HG02610 (cell line): Measurements from ENCODE around the gene PYDC2.
"Not testable (repeated sequence)": the region's sequence is repeated elsewhere in the genome, so short reads cannot be mapped to it uniquely, and the experiment has no call there.

ENCODE experiments used
- ATAC-seq: cut with Tn5 transposase; IDR thresholded peaks from one replicate; pipeline ENCODE4 v1.9.1; 2021; ENCODE audit warnings: mild to moderate bottlenecking, moderate library complexity; ENCODE audit not compliant: unreplicated experiment

Gene PYDC2

DNA sequence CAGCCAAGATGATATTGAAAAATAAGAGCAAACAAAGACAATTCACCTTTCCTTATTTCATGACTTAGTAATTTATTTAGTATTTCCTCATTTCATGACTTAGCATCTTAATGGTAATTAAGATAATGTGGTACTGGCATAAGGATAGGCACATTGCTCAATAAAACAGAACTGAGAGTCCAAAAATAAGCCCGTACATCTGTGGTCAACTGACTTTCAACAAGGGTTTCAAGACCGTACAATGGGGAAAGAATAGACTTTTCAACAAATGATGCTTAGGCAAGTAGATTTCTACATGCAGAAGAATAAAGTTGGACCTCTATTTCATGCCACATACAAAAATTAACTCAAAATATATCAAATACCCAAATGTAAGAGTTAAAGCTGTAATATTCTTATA, 603 bp upstream of the PYDC2 start:
- ATAC-seq: no peak

DNA sequence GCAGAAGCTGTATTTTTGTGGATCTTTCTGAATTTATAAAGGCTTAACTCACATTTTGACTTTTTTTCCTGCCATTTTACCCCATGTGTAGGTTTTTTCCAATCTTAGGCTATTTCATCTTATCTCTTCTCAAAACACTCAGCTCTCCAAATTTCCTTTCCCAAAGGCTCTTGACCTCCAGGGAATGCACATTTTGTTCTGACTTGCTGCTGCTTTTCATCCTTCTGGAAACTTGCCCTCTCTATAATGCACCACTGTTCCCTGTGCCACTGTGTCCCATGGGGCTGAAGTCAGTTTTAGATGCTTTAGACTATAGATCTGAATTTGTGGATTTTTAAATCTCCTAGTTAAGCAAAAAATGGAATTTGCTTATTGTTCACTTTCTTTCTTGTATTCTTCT, 9.1 kb downstream of the PYDC2 start:
- ATAC-seq: no peak

DNA sequence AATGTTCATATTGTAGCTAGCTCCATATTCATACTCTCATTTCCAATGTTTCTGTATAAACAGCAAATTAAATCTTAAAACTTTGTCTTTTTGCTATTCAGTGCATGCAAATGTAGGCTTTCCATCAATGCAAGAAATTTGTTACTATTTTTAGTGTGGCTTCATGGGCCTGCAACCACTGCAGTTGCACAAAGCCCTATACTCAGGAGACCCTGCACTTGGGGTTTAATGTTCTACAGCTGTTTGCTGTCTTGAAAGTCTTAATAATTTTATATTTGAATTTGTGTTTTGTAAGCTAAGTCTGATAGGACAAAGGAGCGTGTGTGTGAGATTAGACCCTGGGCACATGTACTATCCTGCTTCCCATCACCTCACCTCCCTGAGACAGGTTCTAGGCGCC, 9.6 kb downstream of the PYDC2 start:
- ATAC-seq: no peak

DNA sequence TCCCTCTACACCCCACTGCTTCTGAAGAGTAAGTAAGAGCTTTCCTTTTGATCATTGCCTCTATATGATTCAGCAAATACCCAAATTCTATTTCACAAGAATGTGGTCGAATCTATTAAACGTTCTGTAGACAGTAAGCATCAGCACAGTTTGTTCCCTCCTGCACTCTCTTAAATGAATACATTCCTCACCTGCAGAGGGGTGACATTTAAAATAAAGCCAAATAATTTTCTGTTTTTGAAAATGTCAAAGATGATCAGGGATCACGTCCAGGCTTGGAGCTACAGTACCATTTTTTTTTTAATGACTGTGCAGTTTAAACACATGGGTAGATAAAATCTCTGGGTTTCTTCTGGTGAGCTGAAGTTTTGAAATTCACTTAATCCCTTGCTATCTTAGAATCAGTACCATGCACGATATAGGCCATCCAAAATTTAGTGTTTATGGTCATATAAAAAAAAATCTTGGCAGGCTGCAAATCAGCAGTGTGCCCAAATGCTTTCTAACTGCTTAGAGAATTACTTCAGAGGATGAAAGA, 12.8 kb downstream of the PYDC2 start:
- ATAC-seq: no peak

DNA sequence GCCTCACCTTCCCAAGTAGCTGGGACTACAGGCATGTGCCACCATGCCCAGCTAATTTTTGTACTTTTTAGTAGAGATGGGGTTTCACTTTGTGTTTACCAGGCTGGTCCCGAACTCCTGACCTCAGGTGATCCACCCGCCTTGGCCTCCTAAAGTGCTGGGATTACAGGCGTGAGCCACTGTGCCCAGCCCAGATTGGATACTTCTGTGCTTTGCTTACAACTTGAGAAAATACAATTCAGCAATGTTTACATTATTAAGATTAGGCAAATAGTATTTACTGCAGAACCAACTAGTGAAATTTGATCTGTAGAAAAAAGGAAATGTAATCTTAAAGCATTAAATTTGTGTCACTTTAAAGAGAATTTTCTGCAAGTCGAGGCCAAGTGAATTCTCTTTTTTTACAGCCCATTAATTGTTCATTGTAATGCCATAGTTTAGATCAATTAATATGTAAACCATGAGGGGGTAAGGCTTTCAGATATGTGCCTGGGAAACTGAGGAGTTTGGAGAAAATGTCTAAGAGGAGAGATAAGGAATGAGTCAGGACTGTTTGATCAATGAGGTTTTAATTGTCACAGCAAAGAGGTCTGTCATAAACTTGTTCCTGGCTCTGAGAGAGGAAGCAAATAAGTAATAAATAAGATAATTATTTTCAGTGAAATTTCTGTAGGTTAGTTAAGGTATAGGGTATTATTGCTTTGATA, 15.3 kb downstream of the PYDC2 start:
- no peak for ATAC-seq

DNA sequence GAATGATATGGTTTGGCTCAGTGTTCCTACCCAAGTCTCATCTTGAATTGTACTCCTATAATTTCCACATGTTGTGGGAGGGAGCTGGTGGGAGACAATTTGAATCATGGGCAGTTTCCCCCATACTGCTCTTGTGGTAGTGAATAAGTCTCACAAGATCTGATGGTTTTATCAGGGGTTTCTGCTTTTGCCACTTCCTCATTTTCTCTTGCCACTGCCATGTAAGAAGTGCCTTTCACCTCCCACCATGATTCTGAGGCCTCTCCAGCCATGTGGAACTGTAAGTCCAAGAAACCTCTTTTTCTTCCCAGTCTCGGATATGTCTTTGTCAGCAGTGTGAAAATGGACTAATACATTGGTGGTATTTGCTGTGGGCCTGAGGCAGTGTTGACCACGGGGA, 23.0 kb downstream of the PYDC2 start:
- not testable (repeated sequence) for ATAC-seq

DNA sequence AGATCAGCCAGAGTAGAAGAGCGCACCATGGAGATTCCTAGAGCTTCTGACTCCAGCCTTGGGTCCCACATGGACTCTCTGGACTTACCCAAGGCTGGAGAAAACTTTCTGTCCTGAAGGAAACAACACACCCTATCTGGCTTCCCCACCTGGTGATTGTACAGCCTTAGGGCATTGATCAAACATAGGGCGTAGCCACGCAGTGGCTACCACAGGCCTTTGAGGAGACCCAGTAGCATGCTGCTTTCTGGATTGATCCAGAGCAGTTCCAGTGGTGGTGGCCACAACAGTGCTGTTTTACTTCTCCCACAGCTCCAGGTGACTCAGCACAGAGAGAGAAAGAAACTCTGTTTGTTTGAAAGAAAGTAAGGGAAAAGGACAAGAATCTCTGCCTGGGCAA, 23.5 kb downstream of the PYDC2 start:
- no peak for ATAC-seq

DNA sequence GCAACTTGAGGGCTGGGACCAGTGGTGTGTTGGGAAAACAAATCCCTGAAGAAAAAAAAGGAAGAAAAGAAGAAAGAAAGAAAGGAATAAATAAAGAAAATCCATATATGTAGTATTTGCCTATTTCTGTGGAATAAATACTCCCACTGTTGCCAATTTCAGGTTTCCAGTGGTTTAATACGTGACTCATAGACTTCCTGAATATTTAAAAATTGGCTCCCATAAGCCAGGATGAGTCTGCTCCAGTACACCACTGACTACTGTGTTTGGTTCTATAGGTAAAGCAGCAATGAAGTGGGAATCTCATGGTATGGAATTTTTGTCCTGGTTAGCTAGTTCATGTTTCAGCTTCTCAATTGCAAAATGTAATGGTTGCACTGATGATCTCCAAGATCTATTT, 31.6 kb downstream of the PYDC2 start:
- ATAC-seq: no peak

DNA sequence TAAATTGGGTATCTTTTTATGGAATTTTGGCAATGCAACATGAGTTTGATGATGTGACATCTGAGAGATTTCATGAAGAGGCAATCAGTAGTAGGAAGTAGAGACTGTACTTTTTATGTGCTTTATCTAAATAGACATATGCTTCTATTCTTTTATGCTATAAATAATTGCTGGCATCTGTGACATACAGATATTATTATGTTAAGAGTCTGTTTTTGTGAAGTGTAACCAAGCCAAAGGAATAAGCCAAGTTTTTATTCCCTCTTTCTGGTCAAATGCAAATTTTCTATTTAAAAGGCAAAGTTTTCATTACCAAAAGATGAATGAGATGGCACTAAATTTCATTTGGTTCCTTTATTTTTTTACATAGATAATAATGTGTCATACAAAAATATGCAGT, 32.4 kb downstream of the PYDC2 start:
- no peak for ATAC-seq

DNA sequence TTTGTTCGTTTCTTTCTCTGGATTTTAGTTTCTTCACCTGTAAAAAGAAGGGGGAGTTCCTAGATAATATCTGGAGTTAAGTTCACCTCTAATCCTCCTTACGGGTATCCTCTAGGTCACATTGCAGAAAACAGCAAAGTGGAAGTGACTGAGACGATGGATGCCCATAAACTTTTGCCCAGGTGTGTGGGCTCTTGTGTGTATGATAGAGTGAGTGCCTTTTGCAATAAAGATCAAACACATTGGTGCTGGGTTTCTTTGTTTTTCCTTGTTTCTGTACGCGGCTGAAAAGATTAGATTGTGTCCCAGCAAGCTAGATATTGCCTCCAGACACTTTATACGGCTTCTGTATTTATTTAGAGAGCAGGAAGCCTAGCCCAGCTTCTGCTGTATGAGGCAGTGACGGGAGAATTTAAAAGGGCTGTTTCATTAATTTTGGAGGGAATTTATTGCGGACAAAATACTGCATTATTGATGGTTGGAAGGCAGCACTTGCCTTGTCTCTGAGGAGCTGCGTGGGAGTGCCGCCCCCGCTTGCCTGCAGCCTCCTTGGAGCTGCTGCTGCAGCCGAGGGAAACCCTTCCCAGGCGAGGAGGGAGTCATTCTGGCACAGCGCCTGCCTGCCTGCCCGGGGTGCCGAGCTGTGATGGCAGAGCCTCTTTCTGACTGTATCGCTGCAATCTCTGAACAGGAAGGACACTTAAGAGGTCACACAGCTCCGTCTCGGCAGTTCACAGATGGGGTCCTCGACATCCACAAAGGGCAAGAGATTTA, 38.5 kb downstream of the PYDC2 start:
- ATAC-seq: no peak

DNA sequence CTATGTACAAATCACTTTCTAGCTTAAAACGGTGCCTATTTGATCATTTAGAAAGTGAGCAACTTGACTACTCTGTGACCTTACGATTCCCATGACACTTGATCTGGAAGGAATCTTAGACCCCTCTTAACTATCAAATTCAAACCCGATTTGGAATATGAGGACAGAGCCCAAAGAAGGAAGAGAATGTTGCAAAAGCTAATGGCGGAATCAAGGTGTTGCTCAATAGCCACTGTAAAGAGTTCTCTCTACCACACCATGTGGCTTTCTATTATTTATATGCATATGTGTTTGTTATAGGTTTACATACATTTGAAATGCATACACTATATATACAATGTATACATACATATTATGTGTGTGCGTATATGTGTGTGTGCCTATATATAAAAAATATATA, 39.9 kb downstream of the PYDC2 start:
- no peak for ATAC-seq

DNA sequence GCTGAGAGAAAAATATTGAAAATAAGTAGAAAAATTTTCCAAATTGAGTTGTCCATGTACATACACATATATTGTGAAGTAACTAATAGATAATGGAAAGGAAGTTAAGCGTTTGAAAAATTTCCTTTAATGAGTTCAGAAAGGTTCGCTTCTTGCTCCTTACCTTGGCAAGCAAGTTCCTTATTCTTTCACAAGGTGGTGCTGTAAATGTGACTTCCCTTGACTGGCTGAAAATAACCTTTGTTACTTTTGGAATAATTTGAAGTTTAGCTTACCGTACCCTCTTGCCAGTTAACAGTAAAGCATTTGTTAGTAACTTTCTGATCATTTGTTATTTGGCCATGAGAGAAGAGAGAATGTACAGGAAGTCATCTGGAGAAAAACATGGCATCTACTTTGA, 41.6 kb downstream of the PYDC2 start:
- ATAC-seq: no peak

DNA sequence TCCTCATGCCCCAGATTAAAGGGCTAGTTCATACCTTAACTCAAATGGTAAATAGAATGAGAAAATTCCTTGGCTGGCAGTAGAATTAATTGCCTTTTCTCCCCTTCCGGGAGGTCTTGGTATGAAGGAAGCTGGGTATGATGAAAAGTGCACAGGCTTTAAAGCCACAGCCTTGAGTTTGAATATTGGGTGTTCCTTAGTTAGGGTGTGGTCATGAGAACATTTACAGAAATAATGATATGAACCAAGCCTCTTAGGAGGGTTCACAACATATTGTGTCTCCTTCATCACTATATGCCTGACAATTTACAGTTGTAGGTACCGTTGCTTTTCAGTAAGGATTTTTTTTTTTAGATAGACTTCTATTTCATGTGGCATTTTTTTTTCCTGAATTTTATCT, 48.1 kb downstream of the PYDC2 start:
- ATAC-seq: no peak
